ENCODE results near the gene DPH6. TPM values are rescaled to one million over a fixed set of nuclear protein-coding genes. Genes with fewer than 3 reads are reported as not detected.

Gene DPH6
- total and polyA plus RNA-seq, 4 donors, result 3.4 to 14.3 (median 10.4) TPM

DNA sequence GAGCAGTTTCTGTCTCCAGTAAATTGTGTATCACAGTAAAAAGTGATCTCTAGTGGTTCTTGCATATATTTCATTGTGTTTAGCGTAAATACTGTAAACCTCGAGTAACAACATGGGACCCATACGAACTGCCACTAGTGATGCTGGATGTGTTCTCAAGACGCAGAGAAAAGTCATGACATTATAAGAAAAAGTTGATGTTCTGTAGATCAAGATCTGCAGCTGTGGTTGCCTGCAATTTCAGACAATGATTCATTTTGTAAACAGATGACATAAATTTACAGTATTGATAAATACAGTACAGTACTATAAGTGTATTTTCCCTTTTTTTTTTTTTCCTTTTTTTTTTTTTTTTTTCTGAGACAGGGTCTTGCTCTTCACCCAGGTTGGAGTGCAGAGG lies 100.1 kb downstream of the DPH6 start:
- Histone ChIP-seq H3K9me3 (ENCODE audit: control insufficient read depth in 4 of 4, low read length in 3 of 4) (no peaks in the 10 kb centered on the region), H3K27me3 (ENCODE audit: control insufficient read depth in 4 of 4, insufficient read depth in 4 of 4, low read length in 3 of 4) (no peaks in the 10 kb centered on the region), H3K27ac (ENCODE audit: low read depth in 1 of 2, low read length in 2 of 2) (no peak overlapping the region), H3K9ac (ENCODE audit: low read depth in 1 of 2, low read length in 2 of 2) (no peak overlapping the region), H3K4me3 (ENCODE audit: low read depth in 1 of 3, low read length in 3 of 3) (no peak overlapping the region), H3K4me1 (ENCODE audit: control insufficient read depth in 4 of 4, insufficient read depth in 4 of 4, low read length in 3 of 4) (no peaks in the 10 kb centered on the region), H3K36me3 (ENCODE audit: control insufficient read depth in 4 of 4, insufficient read depth in 3 of 4, low read depth in 1 of 4, low read length in 3 of 4) (no peaks in the 10 kb centered on the region)
- WGBS, result 71% methylated on average over 4 of the region's 4 CpGs
- TF ChIP-seq HNF4G (IDR thresholded peaks at IDR 0.05) (no peak), EGR1 (IDR thresholded peaks at IDR 0.05; ENCODE audit: low read depth in 2 of 2) (no peak), SP1 (IDR thresholded peaks at IDR 0.05) (no peak), GABPA (IDR thresholded peaks at IDR 0.05 in 1 of 2, conservative IDR thresholded peaks at IDR 0.05 in 1 of 2) (no peak), HNF4A (conservative IDR thresholded peaks at IDR 0.05) (no peak), NR2F2 (IDR thresholded peaks at IDR 0.05) (no peak), RXRA (IDR thresholded peaks at IDR 0.05) (no peak), YY1 (IDR thresholded peaks at IDR 0.05) (no peak), FOXA2 (IDR thresholded peaks at IDR 0.05) (no peak), JUND (IDR thresholded peaks at IDR 0.05) (no peak), TAF1 (conservative IDR thresholded peaks at IDR 0.05) (no peak), RAD21 (IDR thresholded peaks at IDR 0.05) (no peak)
- TF ChIP-seq, protein P1, sequence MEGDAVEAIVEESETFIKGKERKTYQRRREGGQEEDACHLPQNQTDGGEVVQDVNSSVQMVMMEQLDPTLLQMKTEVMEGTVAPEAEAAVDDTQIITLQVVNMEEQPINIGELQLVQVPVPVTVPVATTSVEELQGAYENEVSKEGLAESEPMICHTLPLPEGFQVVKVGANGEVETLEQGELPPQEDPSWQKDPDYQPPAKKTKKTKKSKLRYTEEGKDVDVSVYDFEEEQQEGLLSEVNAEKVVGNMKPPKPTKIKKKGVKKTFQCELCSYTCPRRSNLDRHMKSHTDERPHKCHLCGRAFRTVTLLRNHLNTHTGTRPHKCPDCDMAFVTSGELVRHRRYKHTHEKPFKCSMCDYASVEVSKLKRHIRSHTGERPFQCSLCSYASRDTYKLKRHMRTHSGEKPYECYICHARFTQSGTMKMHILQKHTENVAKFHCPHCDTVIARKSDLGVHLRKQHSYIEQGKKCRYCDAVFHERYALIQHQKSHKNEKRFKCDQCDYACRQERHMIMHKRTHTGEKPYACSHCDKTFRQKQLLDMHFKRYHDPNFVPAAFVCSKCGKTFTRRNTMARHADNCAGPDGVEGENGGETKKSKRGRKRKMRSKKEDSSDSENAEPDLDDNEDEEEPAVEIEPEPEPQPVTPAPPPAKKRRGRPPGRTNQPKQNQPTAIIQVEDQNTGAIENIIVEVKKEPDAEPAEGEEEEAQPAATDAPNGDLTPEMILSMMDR (IDR thresholded peaks at IDR 0.05; ENCODE audit: low read depth, low read length, missing input control), result no peak
- TF ChIP-seq, protein P2, sequence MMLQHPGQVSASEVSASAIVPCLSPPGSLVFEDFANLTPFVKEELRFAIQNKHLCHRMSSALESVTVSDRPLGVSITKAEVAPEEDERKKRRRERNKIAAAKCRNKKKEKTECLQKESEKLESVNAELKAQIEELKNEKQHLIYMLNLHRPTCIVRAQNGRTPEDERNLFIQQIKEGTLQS (IDR thresholded peaks at IDR 0.05), result no peak
- TF ChIP-seq, protein P3, sequence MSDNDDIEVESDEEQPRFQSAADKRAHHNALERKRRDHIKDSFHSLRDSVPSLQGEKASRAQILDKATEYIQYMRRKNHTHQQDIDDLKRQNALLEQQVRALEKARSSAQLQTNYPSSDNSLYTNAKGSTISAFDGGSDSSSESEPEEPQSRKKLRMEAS (IDR thresholded peaks at IDR 0.05), result no peak
- TF ChIP-seq, protein P4, sequence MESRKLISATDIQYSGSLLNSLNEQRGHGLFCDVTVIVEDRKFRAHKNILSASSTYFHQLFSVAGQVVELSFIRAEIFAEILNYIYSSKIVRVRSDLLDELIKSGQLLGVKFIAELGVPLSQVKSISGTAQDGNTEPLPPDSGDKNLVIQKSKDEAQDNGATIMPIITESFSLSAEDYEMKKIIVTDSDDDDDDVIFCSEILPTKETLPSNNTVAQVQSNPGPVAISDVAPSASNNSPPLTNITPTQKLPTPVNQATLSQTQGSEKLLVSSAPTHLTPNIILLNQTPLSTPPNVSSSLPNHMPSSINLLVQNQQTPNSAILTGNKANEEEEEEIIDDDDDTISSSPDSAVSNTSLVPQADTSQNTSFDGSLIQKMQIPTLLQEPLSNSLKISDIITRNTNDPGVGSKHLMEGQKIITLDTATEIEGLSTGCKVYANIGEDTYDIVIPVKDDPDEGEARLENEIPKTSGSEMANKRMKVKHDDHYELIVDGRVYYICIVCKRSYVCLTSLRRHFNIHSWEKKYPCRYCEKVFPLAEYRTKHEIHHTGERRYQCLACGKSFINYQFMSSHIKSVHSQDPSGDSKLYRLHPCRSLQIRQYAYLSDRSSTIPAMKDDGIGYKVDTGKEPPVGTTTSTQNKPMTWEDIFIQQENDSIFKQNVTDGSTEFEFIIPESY (IDR thresholded peaks at IDR 0.05), result no peak
- TF ChIP-seq, protein P5, sequence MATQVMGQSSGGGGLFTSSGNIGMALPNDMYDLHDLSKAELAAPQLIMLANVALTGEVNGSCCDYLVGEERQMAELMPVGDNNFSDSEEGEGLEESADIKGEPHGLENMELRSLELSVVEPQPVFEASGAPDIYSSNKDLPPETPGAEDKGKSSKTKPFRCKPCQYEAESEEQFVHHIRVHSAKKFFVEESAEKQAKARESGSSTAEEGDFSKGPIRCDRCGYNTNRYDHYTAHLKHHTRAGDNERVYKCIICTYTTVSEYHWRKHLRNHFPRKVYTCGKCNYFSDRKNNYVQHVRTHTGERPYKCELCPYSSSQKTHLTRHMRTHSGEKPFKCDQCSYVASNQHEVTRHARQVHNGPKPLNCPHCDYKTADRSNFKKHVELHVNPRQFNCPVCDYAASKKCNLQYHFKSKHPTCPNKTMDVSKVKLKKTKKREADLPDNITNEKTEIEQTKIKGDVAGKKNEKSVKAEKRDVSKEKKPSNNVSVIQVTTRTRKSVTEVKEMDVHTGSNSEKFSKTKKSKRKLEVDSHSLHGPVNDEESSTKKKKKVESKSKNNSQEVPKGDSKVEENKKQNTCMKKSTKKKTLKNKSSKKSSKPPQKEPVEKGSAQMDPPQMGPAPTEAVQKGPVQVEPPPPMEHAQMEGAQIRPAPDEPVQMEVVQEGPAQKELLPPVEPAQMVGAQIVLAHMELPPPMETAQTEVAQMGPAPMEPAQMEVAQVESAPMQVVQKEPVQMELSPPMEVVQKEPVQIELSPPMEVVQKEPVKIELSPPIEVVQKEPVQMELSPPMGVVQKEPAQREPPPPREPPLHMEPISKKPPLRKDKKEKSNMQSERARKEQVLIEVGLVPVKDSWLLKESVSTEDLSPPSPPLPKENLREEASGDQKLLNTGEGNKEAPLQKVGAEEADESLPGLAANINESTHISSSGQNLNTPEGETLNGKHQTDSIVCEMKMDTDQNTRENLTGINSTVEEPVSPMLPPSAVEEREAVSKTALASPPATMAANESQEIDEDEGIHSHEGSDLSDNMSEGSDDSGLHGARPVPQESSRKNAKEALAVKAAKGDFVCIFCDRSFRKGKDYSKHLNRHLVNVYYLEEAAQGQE (IDR thresholded peaks at IDR 0.05), result no peak
- DNase-seq (ENCODE audit: low spot score), result no peak
